HepG2 (cell line): ENCODE measurements around the gene FLAD1. TPM values are rescaled to one million over a fixed set of nuclear protein-coding genes. Genes with fewer than 3 reads are reported as not detected.

Source experiments
- AHDC1 ChIP-seq: sonication (generic); formaldehyde crosslinking; IDR thresholded peaks from 2 replicates; pipeline ENCODE4 v1.5.1; 2020; ENCODE audit warnings: mild to moderate bottlenecking, missing genetic modification reagents, borderline replicate concordance
- ATM ChIP-seq: fragments of 450-650 bp; IDR thresholded peaks from 2 replicates; pipeline ENCODE4 v1.7.1; 2017; ENCODE audit warnings: mild to moderate bottlenecking, borderline replicate concordance
- CHD2 ChIP-seq: IDR thresholded peaks from 2 replicates; pipeline ENCODE4 v1.6.1; 2011; ENCODE audit warnings: low read depth, low read length, improper control_type of control experiment
- DNMT1 ChIP-seq: sonication (generic); formaldehyde crosslinking; IDR thresholded peaks from 2 replicates; pipeline ENCODE4 v1.5.1; 2020; ENCODE audit warnings: mild to moderate bottlenecking, missing genetic modification reagents
- EHMT2 ChIP-seq: fragments of 200-600 bp; sonication (generic); IDR thresholded peaks from 2 replicates; pipeline ENCODE4 v1.7.0; 2017; ENCODE audit warnings: antibody characterized with exemption, low read depth, low read length, borderline replicate concordance
- GATAD2A ChIP-seq: IDR thresholded peaks from 2 replicates; pipeline ENCODE4 v1.6.1; 2016
- GPN1 ChIP-seq: sonication (generic); formaldehyde crosslinking; IDR thresholded peaks from 2 replicates; pipeline ENCODE4 v1.5.1; 2020; ENCODE audit warnings: missing genetic modification reagents, borderline replicate concordance
- KLF16 ChIP-seq, 2 experiments: sonication (generic) in 1 of 2; formaldehyde crosslinking in 1 of 2; IDR thresholded peaks; 2 replicates each; pipeline versions ENCODE4 v1.6.1 to v1.8.0; 2016 to 2023; ENCODE audit warnings: missing genetic modification reagents in 2 of 2, missing compliant biosample characterization in 1 of 2
- MED1 ChIP-seq: sonication (generic); formaldehyde crosslinking; IDR thresholded peaks from 2 replicates; pipeline ENCODE4 v1.4.0; 2020; ENCODE audit warnings: missing genetic modification reagents
- MNT ChIP-seq: fragments of 450-650 bp; IDR thresholded peaks from 2 replicates; pipeline ENCODE4 v1.6.1; 2016
- RXRA ChIP-seq: sonication (generic); formaldehyde crosslinking; IDR thresholded peaks from 2 replicates; pipeline ENCODE4 v1.5.1; 2020; ENCODE audit warnings: missing genetic modification reagents
- TBX3 ChIP-seq: fragments of 450-650 bp; IDR thresholded peaks from 2 replicates; pipeline ENCODE4 v1.6.1; 2017; ENCODE audit warnings: antibody characterized with exemption, mild to moderate bottlenecking, inconsistent platforms, borderline replicate concordance
- ZBTB10 ChIP-seq: sonication (generic); formaldehyde crosslinking; IDR thresholded peaks from 2 replicates; pipeline ENCODE4 v1.4.0; 2020; ENCODE audit warnings: missing genetic modification reagents, borderline replicate concordance
- ZNF234 ChIP-seq: sonication (generic); formaldehyde crosslinking; conservative IDR thresholded peaks from 2 replicates; pipeline ENCODE4 v1.5.1; 2020; ENCODE audit warnings: mild to moderate bottlenecking, missing genetic modification reagents
- ZNF710 ChIP-seq: sonication (generic); formaldehyde crosslinking; IDR thresholded peaks from 2 replicates; pipeline ENCODE4 v1.5.0; 2020; ENCODE audit warnings: mild to moderate bottlenecking, missing genetic modification reagents, borderline replicate concordance
- ZNF839 ChIP-seq: sonication (generic); formaldehyde crosslinking; IDR thresholded peaks from 2 replicates; pipeline ENCODE4 v1.4.0; 2020; ENCODE audit warnings: missing genetic modification reagents, mild to moderate bottlenecking, borderline replicate concordance
- ZNF878 ChIP-seq: sonication (generic); formaldehyde crosslinking; IDR thresholded peaks from 2 replicates; pipeline ENCODE4 v1.8.1; 2023; ENCODE audit warnings: mild to moderate bottlenecking, missing genetic modification reagents, moderate library complexity
- polyA plus RNA-seq, 8 experiments: library from polyadenylated mRNA; depleted of rRNA in 3 of 8; stranded (reverse) in 7 of 8; unstranded in 1 of 8; fragments of >200 nt; fragmentation: Illumina TruSeq in 4 of 8; extraction: Trizol in 4 of 8; gene quantifications; 2 replicates each; pipeline versions ENCODE4 v1.2.1 to v1.2.3, GENCODE V29; 2011 to 2016; ENCODE audit warnings: low read depth in 4 of 8, missing spikeins in 1 of 8, mixed read lengths in 1 of 8; ENCODE audit not compliant: insufficient read depth in 1 of 8
- total RNA-seq, 5 experiments: library from RNA; depleted of rRNA; stranded (reverse); fragments of >200 nt; fragmentation: Illumina TruSeq; extraction: Trizol; gene quantifications; 2 replicates each; pipeline ENCODE4 v1.2.3, GENCODE V29; 2016; ENCODE audit warnings: low read depth in 1 of 5

FLAD1 gene
- total and polyA plus RNA-seq, 2 of the 13 experiments (the other 11 are each of a cell fraction or from before 2014, with no cell fraction given) = 25.9 to 32.8 TPM

DNA sequence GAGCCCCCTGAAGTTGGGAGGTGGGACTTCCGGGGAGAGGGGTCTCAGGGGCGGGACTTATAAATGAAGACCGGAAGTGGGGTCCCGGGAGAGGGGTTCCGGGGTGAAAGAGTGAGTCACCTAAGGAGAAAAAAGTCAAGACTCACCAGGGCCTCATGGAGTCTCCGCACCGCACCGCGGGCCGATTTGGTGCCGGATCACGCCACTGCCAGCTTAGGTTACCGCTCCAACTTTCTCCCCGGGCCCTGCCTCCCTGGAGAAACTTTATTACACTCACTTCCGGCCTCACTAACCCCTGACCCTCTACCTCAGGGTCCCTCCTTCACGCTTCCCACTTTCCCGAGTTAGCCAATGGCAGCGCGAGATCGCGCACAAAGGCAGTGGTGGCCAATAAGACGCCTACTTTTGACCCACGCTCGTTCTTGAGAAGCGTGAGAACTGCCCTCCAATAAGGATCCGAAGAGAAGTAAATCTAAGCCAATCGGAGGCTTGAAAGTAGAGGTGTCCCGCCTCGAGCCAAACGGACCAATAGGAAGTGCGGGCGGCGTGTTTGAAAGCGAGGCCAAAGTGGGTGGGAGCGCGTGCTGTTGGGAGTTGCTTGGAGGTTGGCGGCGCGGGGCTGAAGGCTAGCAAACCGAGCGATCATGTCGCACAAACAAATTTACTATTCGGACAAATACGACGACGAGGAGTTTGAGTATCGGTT lies 8.9 kb upstream of the FLAD1 start, which contains the start of gene CKS1B (continued):
- TF ChIP-seq AHDC1 (CRISPR knock-in tag) = no peak
- TF ChIP-seq ZNF234 (CRISPR knock-in tag) = no peak
- TF ChIP-seq DNMT1 = no peak
- TF ChIP-seq GATAD2A (CRISPR knock-in tag) = no peak
- peak in 1 of 2 experiments; percentile 58; a peak in 3 of 4 replicates for TF ChIP-seq KLF16 (CRISPR knock-in tag; IDR thresholded peaks at IDR 0.05)
- peak; percentile 99; the same call in 1 of the 2 replicates for TF ChIP-seq ZBTB10
- peak; percentile 95 for TF ChIP-seq MNT
- no peak; the same call in 1 of the 2 replicates for TF ChIP-seq ZNF710 (CRISPR knock-in tag)
- no peak for TF ChIP-seq ZNF839
- no peak; the same call in 1 of the 2 replicates for TF ChIP-seq MED1 (CRISPR knock-in tag)
- no peak for TF ChIP-seq GPN1 (CRISPR knock-in tag)
- TF ChIP-seq RXRA = peak; percentile 35; the same call in 1 of the 2 replicates
- TF ChIP-seq ATM = no peak
- peak; percentile 87 for TF ChIP-seq ZNF878 (CRISPR knock-in tag)
- TF ChIP-seq TBX3 = peak; percentile 56; the same call in 1 of the 2 replicates
- TF ChIP-seq CHD2 = peak; percentile 83
- no peak for TF ChIP-seq EHMT2
